GM21423 (cell line): ENCODE data around the gene FKBP1B.
"Not testable (repeated sequence)": the region's sequence is repeated elsewhere in the genome, so short reads cannot be mapped to it uniquely, and the experiment has no call there.

Experiments
- ATAC-seq: cut with Tn5 transposase; IDR thresholded peaks from one replicate; pipeline ENCODE4 v1.9.1; 2021; ENCODE audit warnings: mild to moderate bottlenecking, moderate library complexity; ENCODE audit not compliant: unreplicated experiment

FKBP1B gene

DNA sequence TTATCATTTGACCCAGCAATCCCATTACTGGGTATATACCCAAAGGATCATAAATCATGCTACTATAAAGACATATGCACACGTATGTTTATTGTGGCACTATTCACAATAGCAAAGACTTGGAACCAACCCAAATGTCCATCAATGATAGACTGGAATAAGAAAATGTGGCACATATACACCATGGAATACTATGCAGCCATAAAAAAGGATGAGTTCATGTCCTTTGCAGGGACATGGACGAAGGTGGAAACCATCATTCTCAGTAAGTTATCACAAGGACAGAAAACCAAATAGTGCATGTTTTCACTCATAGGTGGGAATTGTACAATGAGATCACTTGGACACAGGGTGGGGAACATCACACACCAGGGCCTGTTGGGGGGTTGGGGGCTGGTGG is 51.2 kb downstream of the FKBP1B start:
- ATAC-seq, result not testable (repeated sequence)

GRCh38 chr2:24101992-24102391 is 52.5 kb downstream of the FKBP1B start:
- no peak for ATAC-seq

DNA sequence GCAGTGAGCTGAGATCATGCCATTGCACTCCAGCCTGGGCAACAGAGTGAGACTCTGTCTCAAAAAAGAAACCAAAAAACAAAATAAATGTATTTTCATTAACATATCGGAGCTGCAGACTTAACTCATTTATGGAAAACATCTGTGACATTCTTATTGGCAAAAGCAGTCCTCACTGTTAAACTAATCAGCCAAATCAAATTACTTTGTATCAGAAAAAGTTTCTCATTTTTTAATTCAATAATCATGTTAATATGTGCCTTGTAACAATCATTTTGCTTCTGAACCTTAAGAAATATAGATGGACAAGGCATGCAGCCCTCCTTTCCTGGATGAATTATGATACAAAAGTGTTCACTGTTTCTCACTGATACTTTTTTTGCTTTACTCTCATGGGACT is 53.1 kb downstream of the FKBP1B start:
- ATAC-seq, result no peak

- ATAC-seq, result no peak
Observed at GRCh38 chr2:24104110-24104650, 54.6 kb downstream of the FKBP1B start.

DNA sequence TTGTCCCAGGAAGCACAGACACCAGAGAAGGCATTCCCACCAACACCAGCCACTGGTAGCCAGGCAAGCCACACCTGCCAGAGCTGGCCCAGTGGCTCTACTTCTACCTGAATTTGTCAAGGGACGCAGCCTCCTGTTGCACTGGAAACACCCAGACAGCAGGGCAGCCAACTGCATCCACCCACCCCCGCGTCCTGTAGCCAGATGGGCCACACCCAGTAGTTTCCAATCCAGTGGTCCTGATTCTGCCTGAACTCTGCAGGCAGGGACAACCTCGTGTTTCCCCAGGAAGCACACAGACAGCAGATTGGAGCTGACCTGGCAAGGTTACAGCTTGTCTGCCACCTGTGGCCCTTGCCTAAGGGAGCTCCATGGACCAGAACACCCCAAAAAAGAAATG is 55.4 kb downstream of the FKBP1B start:
- no peak for ATAC-seq

DNA sequence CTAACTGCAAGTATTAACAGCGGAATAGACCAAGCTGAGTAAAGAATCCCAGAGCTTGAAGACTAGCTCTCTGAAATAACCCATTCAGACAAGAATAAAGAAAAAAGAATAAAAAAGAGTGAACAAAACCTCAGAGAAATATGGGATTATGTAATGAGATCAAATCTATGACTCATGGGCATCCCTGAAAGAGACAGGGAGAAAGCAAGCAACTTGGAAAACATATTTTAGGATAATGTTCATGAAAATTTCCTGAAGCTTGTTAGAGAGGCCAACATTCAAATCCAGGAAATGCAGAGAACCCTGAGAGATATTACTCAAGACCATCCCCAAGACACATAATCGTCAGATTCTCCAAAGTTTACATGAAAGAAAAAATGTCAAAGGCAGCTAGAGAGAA is 56.3 kb downstream of the FKBP1B start:
- ATAC-seq, result no peak

DNA sequence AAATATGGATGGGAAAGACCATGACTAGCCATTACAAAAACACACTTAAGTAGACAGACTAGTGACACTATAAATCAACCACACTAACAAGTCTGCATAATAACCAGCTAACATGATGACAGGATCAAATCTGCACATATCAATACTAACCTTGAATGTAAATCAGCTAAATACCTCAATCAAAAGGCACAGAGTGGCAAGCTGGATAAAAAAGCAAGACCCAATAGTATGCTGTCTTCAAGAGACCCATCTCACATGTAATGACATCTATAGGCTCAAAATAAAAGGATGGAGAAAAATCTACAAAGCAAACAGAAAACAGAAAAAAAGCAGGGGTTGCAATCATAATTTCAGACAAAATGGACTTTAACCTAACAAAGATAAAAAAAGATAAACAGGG is 57.2 kb downstream of the FKBP1B start:
- no peak for ATAC-seq

DNA sequence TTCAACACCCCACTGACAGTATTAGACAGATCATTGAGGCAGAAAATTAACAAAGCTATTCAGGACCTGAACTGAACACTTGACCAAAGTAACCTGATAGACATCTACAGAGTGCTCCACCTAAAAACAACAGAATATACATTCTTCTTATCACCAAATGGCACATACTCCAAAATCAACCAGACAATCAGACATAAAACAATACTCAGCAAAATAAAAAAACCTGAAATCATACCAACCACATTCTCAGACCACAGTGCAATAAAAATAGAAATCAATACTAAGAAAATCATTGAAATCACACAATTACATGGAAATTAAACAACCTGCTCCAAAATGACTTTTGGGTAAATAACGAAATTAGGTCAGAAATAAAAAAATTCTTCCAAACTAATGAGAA is 57.8 kb downstream of the FKBP1B start:
- no peak for ATAC-seq

GRCh38 chr2:24109431-24109830 is 59.9 kb downstream of the FKBP1B start:
- not testable (repeated sequence) for ATAC-seq

GRCh38 chr2:24110660-24111303 is 61.2 kb downstream of the FKBP1B start:
- no peak for ATAC-seq

GRCh38 chr2:24111407-24111901 is 61.9 kb downstream of the FKBP1B start:
- ATAC-seq, result no peak
